GM19328 (cell line): ENCODE measurements around the gene CEP76.

Source experiments
- ATAC-seq: cut with Tn5 transposase; IDR thresholded peaks from one replicate; pipeline ENCODE4 v1.9.1; 2021; ENCODE audit warnings: mild to moderate bottlenecking, moderate library complexity; ENCODE audit not compliant: unreplicated experiment

CEP76 gene

GRCh38 chr18:12702221-12703095, at the start of gene CEP76, which contains the start of gene PSMG2:
Gene CEP76 (minus strand): TSS chr18:12702723. CDS start chr18:12702548, 175 bp downstream.
Gene PSMG2 (plus strand): TSS chr18:12703042. CDS start chr18:12703108, 66 bp downstream.
- ATAC-seq, result peak; percentile 73

- ATAC-seq, result no peak
Measured at GRCh38 chr18:12751891-12752290, 49.4 kb upstream of the CEP76 start.

- ATAC-seq, result no peak
Measured at GRCh38 chr18:12751503-12751884, 49.0 kb upstream of the CEP76 start.

- ATAC-seq, result no peak
Measured at GRCh38 chr18:12750715-12751502, 48.4 kb upstream of the CEP76 start.

GRCh38 chr18:12750076-12750714, 47.7 kb upstream of the CEP76 start:
- no peak for ATAC-seq

GRCh38 chr18:12749121-12749520, 46.6 kb upstream of the CEP76 start:
- ATAC-seq, result no peak

GRCh38 chr18:12748671-12749070, 46.1 kb upstream of the CEP76 start:
- ATAC-seq, result no peak

GRCh38 chr18:12747530-12748315, 45.2 kb upstream of the CEP76 start:
- ATAC-seq, result no peak

GRCh38 chr18:12745095-12745795, 42.7 kb upstream of the CEP76 start:
- no peak for ATAC-seq

GRCh38 chr18:12744103-12744502, 41.6 kb upstream of the CEP76 start:
- ATAC-seq, result no peak

GRCh38 chr18:12742453-12742852, 39.9 kb upstream of the CEP76 start:
- ATAC-seq, result no peak

GRCh38 chr18:12741351-12741750, 38.8 kb upstream of the CEP76 start:
- no peak for ATAC-seq

- ATAC-seq, result no peak
Measured at GRCh38 chr18:12737243-12737902, 34.9 kb upstream of the CEP76 start.

GRCh38 chr18:12726774-12727550, 24.4 kb upstream of the CEP76 start:
- no peak for ATAC-seq

GRCh38 chr18:12726331-12726730, 23.8 kb upstream of the CEP76 start:
- ATAC-seq, result no peak

GRCh38 chr18:12722731-12723130, 20.2 kb upstream of the CEP76 start:
- no peak for ATAC-seq

- no peak for ATAC-seq
Measured at GRCh38 chr18:12721495-12722275, 19.2 kb upstream of the CEP76 start.

GRCh38 chr18:12711446-12711845, 8.9 kb upstream of the CEP76 start:
- ATAC-seq, result no peak
